Measurements from ENCODE around the gene DAZAP2.

DNA sequence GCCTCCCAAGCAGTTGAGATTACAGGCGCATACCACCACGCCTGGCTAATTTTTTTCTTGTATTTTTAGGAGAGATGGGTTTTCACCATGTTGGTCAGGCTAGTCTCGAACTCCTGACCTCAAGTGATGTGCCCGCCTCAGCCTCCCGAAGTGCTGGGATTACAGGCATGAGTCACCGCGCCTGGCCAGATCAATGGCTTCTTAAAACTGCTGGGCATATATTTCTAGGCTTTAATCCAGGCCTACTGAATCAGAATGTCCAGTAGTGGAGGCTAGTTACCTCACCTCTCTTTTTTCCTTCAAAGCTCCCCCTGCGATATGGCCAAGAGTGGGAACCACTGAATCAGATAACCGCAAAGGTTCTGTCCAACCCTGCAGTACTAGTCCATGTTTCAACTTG, 37.8 kb upstream of the DAZAP2 start:
- TF ChIP-seq CTCF (optimal IDR thresholded peaks at IDR 0.05 in 1 of 3, IDR thresholded peaks at IDR 0.05 in 1 of 3, conservative IDR thresholded peaks at IDR 0.05 in 1 of 3; ENCODE audit: extremely low read depth in 1 of 3, insufficient read depth in 2 of 3, low read length in 3 of 3) (no peak), EZH2 (IDR thresholded peaks at IDR 0.05; ENCODE audit: low read length) (no peak)

Measured in keratinocyte (primary cell).